ENCODE measurements around the gene ING3. TPM values are rescaled to one million over a fixed set of nuclear protein-coding genes. Genes with fewer than 3 reads are reported as not detected.

ING3 gene
- total and polyA plus RNA-seq, 8 donors = 6.2 to 10.8 (median 7.6) TPM

DNA sequence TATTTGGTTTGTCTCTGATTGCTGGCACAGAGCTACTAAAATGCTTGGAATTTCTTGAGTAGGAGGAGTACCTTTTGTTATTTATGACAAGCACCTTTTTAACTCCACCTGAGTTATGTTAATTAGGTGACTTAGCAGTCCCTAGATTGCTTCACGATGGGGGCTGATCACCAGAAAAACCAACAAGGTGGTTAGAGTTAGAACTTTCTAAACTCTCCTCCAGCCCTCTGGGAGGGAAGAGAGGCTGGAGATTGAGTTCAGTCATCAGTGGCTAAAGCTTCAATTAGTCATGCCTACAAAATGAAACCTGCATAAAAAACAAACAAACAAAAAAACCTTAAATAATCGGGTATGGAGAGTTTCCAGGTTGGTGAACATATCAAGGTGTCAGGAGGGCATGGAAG, 23.6 kb upstream of the ING3 start:
- H3K4me1 ChIP-seq = no peaks in the 10 kb centered on the region
- DNase-seq = no peak
- no peak for TF ChIP-seq CTCF (IDR thresholded peaks at IDR 0.05)
- WGBS, 2 donors = 33 to 50% methylated on average over 2 of the region's 2 CpGs
- FAIRE-seq = no peak
- H3K36me3 ChIP-seq = no peaks in the 10 kb centered on the region
- intact Hi-C loops (cut with DNase I) = no loop called here
- peaks cover 0 to 3% (median 0%) of the 10 kb centered on the region in 4 donors for H3K27me3 ChIP-seq
- no peaks in the 10 kb centered on the region for H3K9me3 ChIP-seq
- no peak for ATAC-seq
- H3K27ac ChIP-seq = no peak overlapping the region
- H3K4me3 ChIP-seq = no peak overlapping the region

DNA sequence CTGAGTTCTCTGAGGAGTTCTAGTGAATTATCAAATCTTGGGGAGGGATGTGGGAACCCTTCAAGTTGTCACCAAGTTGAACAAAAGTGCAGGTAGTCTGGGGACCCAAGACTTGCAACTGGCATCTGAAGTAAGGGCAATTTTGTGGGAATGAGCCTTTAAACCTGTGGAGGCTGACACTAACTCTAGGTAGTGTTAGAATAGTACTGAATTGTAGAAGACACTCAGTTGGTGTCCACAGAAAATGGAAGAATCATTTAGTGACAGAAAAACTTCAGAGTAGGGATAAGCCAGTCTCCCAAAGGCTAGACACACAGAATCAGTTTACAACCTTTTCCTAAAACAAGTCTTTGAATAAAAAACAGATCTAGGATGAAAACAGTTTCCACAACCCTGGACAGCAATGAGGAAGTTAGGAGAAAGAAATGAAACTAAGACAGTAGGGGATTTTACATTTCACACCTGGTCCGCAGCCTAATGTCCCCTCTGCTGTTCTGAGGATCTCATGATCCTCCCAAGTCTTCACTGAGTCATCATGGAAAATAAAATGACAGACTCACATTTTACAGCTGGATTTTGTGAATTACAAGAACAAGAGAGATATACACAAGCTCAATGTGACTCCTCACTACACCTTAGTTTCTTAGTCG, 23.0 kb upstream of the ING3 start:
- H3K9me3 ChIP-seq = no peaks in the 10 kb centered on the region
- DNase-seq (no peak), FAIRE-seq (no peak), ATAC-seq (no peak)
- H3K4me1 ChIP-seq = no peaks in the 10 kb centered on the region
- H3K36me3 ChIP-seq = no peaks in the 10 kb centered on the region
- no peak overlapping the region for H3K4me3 ChIP-seq
- no peak for TF ChIP-seq CTCF (IDR thresholded peaks at IDR 0.05)
- 84 to 95% methylated on average over 2 of the region's 2 CpGs for WGBS, 2 donors
- intact Hi-C loops (cut with DNase I) = no loop called here
- peaks cover 0 to 3% (median 0%) of the 10 kb centered on the region in 4 donors for H3K27me3 ChIP-seq
- no peak overlapping the region for H3K27ac ChIP-seq

GRCh38 chr7:120931243-120931642, 19.3 kb upstream of the ING3 start:
- Histone ChIP-seq H3K27ac (no peak overlapping the region), H3K4me3 (no peak overlapping the region), H3K4me1 (no peaks in the 10 kb centered on the region), H3K27me3 (peaks cover 0 to 3% (median 0%) of the 10 kb centered on the region in 4 donors), H3K9me3 (no peaks in the 10 kb centered on the region), H3K36me3 (no peaks in the 10 kb centered on the region)
- intact Hi-C loops (cut with DNase I) = no loop called here
- no peak for ATAC-seq
- WGBS, 2 donors = 61 to 62% methylated on average over 1 of the region's 1 CpG
- no peak for TF ChIP-seq CTCF (IDR thresholded peaks at IDR 0.05)
- peak; percentile 47 for FAIRE-seq
- DNase-seq = no peak

DNA sequence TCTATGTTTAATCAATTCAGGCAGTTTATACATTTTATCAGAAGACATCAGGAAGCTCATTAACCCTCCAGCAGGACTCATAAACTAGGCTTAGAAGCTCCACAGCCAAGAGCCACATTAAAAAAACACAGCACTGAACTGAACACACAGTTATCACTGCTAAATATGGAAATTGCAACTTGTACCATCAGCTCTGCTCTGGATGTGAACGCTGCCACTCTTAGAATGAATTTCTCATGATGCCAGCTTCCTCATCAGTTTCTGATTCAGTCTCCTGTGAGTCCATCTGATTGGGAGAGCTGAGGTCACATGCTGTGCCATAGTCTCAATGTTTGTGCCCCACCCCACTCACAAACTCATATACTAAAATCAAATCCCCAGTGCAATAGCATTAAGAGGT, 17.1 kb upstream of the ING3 start:
- H3K9me3 ChIP-seq = no peaks in the 10 kb centered on the region
- DNase-seq (no peak), ATAC-seq (no peak), FAIRE-seq (no peak)
- intact Hi-C loops (cut with DNase I) = no loop called here
- 78 to 82% methylated on average over 1 of the region's 1 CpG for WGBS, 2 donors
- TF ChIP-seq CTCF (IDR thresholded peaks at IDR 0.05) = no peak
- H3K36me3 ChIP-seq = no peaks in the 10 kb centered on the region
- no peak overlapping the region for H3K4me3 ChIP-seq
- H3K27ac ChIP-seq = no peak overlapping the region
- no peaks in the 10 kb centered on the region for H3K4me1 ChIP-seq
- peaks cover 0 to 3% (median 0%) of the 10 kb centered on the region in 4 donors for H3K27me3 ChIP-seq

GRCh38 chr7:120939345-120939744, 11.2 kb upstream of the ING3 start:
- H3K27ac ChIP-seq = no peak overlapping the region
- intact Hi-C loops (cut with DNase I) = no loop called here
- no peak overlapping the region for H3K4me3 ChIP-seq
- DNase-seq = no peak
- H3K4me1 ChIP-seq = peaks cover 0 to 3% (median 2%) of the 10 kb centered on the region in 3 donors
- no peaks in the 10 kb centered on the region for H3K9me3 ChIP-seq
- TF ChIP-seq CTCF (IDR thresholded peaks at IDR 0.05) = no peak
- H3K36me3 ChIP-seq = no peaks in the 10 kb centered on the region
- FAIRE-seq = no peak
- no peak for ATAC-seq
- 83 to 87% methylated on average over 3 of the region's 3 CpGs for WGBS, 2 donors
- no peaks in the 10 kb centered on the region for H3K27me3 ChIP-seq
